ENCODE measurements around the gene TH. TPM values are rescaled to one million over a fixed set of nuclear protein-coding genes. Genes with fewer than 3 reads are reported as not detected.

The TH gene
- total and polyA plus RNA-seq, 2 experiments from 2014 or later = 0.34 TPM; not detected in 1

- TF ChIP-seq ZNF462 (CRISPR knock-in tag; IDR thresholded peaks at IDR 0.05) (no peak), ZNF114 (CRISPR knock-in tag; IDR thresholded peaks at IDR 0.05) (no peak), ETS1 (IDR thresholded peaks at IDR 0.05) (no peak), EZH2 (IDR thresholded peaks at IDR 0.05; ENCODE audit: low read depth, unreplicated experiment) (no peak), POLR2AphosphoS5 (IDR thresholded peaks at IDR 0.05; ENCODE audit: low read depth) (no peak)
These were observed 7.9 kb upstream of the TH start (continued) for GRCh38 chr11:2179516-2179915.

- Histone ChIP-seq H3K4me2 (no peak overlapping the region), H3K36me3 (ENCODE audit: insufficient read depth) (no peaks in the 10 kb centered on the region), H3K4me3 (no peak overlapping the region), H3K27me3 (ENCODE audit: insufficient read depth) (no peaks in the 10 kb centered on the region), H3K27ac (ENCODE audit: low read depth) (no peak overlapping the region), H3K4me1 (ENCODE audit: insufficient read depth) (no peaks in the 10 kb centered on the region), H2AFZ (no peak overlapping the region), H3F3A (replicated peaks; ENCODE audit: low read depth) (no peaks in the 10 kb centered on the region), H4K20me1 (replicated peaks; ENCODE audit: insufficient read depth) (no peaks in the 10 kb centered on the region), H3K79me2 (replicated peaks; ENCODE audit: insufficient read depth) (no peaks in the 10 kb centered on the region), H3K9me2 (ENCODE audit: insufficient read depth) (no peaks in the 10 kb centered on the region)
- DNase-seq (ENCODE audit: low spot score) = no peak
- Mint-ChIP-seq H3K4me3 (no peak overlapping the region), H3K9me3 (no peaks in the 10 kb centered on the region), H3K4me1 (no peaks in the 10 kb centered on the region; the same call in 2 of the 3 replicates), H3K27ac (no peak overlapping the region), H3K36me3 (ENCODE audit: low read depth) (no peaks in the 10 kb centered on the region), H3K27me3 (ENCODE audit: insufficient read depth, low read depth, poor library complexity) (peaks cover 16% of the 10 kb centered on the region)
- TF ChIP-seq REST (IDR thresholded peaks at IDR 0.05; ENCODE audit: unreplicated experiment) (no peak), STAT1 (IDR thresholded peaks at IDR 0.05; ENCODE audit: unreplicated experiment) (no peak), ZNF331 (CRISPR knock-in tag; IDR thresholded peaks at IDR 0.05; ENCODE audit: low read depth) (no peak), ETS1 (IDR thresholded peaks at IDR 0.05) (no peak), EZH2phosphoT487 (IDR thresholded peaks at IDR 0.05; ENCODE audit: unreplicated experiment) (no peak), JUNB (IDR thresholded peaks at IDR 0.05; ENCODE audit: unreplicated experiment) (no peak)
- ATAC-seq = no peak
These were observed 7.4 kb upstream of the TH start for GRCh38 chr11:2178906-2179494.

Data from GM23338 (cell line).